Thyroid gland (tissue), 4 donors: Measurements from ENCODE around the gene FER1L5.

Experiments
- POLR2A ChIP-seq, 2 donors: fragments of 450-650 bp; IDR thresholded peaks; one replicate each; pipeline ENCODE4 v1.6.1; 2017; ENCODE audit warnings: antibody characterized with exemption in 2 of 2, mild to moderate bottlenecking in 2 of 2, moderate library complexity in 1 of 2
- TF ChIP-seq, protein P1 (sequence below), 6 experiments: fragments of 200-600 bp in 3 of 6; fragments of 450-650 bp in 3 of 6; sonication (generic) in 3 of 6; IDR thresholded peaks; one replicate each; pipeline ENCODE4 v1.5.1; 2016 to 2019; ENCODE audit warnings: antibody characterized with exemption in 6 of 6, mild to moderate bottlenecking in 2 of 6, inconsistent platforms in 1 of 6, moderate library complexity in 1 of 6

DNA sequence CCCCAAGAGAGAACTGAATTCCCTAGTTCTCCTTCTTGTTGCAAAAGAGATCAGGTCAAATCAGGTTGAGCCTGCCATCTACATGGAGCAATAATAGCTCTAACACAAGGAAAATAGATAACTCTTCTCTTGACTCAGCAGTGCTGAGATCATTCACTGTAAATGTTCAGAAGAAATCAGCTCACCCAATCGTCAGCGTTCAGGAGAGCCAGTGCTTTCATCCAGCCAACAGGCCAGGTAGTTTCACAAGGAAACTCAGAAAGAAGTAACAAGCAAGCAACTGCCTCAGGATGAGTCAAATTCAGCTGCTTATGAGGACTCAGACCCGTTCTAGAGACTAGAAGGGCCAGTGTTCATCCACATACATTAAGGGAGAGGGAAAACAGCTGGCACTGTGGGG, 91.4 kb downstream of the FER1L5 start:
- TF ChIP-seq, protein P1, sequence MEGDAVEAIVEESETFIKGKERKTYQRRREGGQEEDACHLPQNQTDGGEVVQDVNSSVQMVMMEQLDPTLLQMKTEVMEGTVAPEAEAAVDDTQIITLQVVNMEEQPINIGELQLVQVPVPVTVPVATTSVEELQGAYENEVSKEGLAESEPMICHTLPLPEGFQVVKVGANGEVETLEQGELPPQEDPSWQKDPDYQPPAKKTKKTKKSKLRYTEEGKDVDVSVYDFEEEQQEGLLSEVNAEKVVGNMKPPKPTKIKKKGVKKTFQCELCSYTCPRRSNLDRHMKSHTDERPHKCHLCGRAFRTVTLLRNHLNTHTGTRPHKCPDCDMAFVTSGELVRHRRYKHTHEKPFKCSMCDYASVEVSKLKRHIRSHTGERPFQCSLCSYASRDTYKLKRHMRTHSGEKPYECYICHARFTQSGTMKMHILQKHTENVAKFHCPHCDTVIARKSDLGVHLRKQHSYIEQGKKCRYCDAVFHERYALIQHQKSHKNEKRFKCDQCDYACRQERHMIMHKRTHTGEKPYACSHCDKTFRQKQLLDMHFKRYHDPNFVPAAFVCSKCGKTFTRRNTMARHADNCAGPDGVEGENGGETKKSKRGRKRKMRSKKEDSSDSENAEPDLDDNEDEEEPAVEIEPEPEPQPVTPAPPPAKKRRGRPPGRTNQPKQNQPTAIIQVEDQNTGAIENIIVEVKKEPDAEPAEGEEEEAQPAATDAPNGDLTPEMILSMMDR (IDR thresholded peaks at IDR 0.05), result no peak
- no peak for TF ChIP-seq POLR2A (IDR thresholded peaks at IDR 0.05)
